Sciatic nerve (tissue), 2 donors: ENCODE data around the gene FAM163A. TPM values are rescaled to one million over a fixed set of nuclear protein-coding genes. Genes with fewer than 3 reads are reported as not detected.
A peak's percentile ranks its signal among the peaks of the same experiment; 100 is the strongest.
"Not testable (repeated sequence)": the region's sequence is repeated elsewhere in the genome, so short reads cannot be mapped to it uniquely, and the experiment has no call there.

Source experiments
- ATAC-seq: fragments of 200-7000 bp; cut with Tn5 transposase; one replicate; pipeline ENCODE4 v1.9.1; 2020; ENCODE audit warnings: mild to moderate bottlenecking, moderate library complexity
- DNase-seq: peaks from one replicate; pipeline ENCODE4 v3.0.0-alpha.2; 2020; ENCODE audit warnings: low spot score
- intact Hi-C: fragments of 100-400 bp; cut with DNase I; formaldehyde crosslinking; loops from one replicate; pipeline ENCODE4 v1.14.2; 2022
- total RNA-seq: library from RNA; stranded (reverse); fragmentation: NEBNext Ultra II Directional; extraction: Animal tissue kit (Norgen Biotek cat#: 25700); gene quantifications from one replicate; pipeline ENCODE4 v1.2.1, GENCODE V29; 2021
- donor health status: DM: no; HTN: no; CAD: no.
- donor health status: DM: no; HTN: no; CAD: no.

Gene FAM163A
- total RNA-seq, 1 donor from 2014 or later: not detected

DNA sequence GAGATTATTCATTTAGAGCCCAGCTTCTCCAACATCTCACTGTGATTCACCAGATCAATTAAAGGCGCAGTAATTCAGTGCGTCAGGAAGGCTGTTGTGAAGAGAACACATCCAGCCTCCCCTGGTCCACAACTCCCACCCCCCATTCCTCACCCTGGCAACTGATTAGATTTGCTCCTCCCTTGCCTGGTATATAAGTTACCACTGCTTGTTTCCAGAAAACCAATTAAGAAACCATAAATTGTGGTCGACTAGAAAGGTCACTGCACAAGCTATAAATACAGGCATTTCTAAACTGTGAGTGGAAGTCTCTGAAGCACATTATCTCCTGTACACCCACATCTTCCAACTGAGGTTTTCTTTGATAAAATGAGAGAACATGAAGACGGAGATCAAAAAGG lies 41.9 kb downstream of the FAM163A start:
- DNase-seq: no peak
- ATAC-seq: no peak
- intact Hi-C loops: no loop called here

GRCh38 chr1:179785728-179786127 lies 42.6 kb downstream of the FAM163A start:
- ATAC-seq: no peak
- intact Hi-C loops: no loop called here
- DNase-seq: no peak

GRCh38 chr1:179786815-179787685 lies 44.0 kb downstream of the FAM163A start:
- intact Hi-C loops: no loop called here
- no peak for DNase-seq
- ATAC-seq: no peak

GRCh38 chr1:179788259-179788658 lies 45.2 kb downstream of the FAM163A start:
- DNase-seq (no peak), ATAC-seq (no peak)
- intact Hi-C loops: no loop called here

DNA sequence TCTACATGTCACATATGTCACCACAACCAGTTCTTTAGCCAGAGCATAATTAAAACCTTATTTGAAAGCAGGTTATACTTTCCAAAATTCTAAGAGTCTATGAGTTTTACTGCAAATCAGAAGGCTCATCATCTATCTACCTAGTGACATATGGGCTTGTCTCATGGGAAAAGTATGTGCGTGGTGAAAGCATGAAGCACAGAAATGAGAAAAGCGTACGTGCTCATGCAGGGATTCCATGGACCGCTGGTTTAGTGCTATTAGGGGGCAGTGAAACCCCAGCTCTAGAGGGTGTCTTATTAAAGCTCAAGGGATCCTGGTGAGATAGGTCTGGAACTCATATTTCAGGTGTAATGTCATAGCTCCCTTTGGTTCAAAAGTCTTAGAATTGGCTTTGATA lies 50.2 kb downstream of the FAM163A start:
- intact Hi-C loops: no loop called here
- ATAC-seq: no peak
- DNase-seq: no peak

GRCh38 chr1:179794146-179794545 lies 51.1 kb downstream of the FAM163A start:
- ATAC-seq: no peak
- DNase-seq: no peak
- intact Hi-C loops: no loop called here

DNA sequence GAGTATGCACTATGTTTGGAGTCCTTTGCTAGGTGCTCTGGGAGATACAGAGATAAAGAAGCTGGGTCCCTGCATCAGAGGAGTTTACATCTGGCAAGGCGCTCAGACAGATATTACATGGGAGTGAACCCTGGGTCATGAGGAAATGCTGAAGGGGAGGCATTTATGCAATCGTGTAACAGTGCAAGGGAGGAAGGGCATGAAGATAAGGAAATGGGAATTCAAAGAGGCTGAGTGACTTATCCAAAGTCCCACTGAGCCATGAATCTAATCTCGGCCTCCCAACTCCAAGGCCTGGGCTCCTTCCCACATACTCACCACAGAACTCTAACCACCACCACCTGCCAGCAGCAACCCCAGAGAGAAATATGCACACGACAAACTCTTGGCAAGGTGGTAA lies 51.6 kb downstream of the FAM163A start:
- intact Hi-C loops: no loop called here
- DNase-seq (no peak), ATAC-seq (no peak)

- DNase-seq (peak; percentile 15), ATAC-seq (no peak)
- intact Hi-C loops: no loop called here
Observed at GRCh38 chr1:179798213-179798863, 55.2 kb downstream of the FAM163A start.

DNA sequence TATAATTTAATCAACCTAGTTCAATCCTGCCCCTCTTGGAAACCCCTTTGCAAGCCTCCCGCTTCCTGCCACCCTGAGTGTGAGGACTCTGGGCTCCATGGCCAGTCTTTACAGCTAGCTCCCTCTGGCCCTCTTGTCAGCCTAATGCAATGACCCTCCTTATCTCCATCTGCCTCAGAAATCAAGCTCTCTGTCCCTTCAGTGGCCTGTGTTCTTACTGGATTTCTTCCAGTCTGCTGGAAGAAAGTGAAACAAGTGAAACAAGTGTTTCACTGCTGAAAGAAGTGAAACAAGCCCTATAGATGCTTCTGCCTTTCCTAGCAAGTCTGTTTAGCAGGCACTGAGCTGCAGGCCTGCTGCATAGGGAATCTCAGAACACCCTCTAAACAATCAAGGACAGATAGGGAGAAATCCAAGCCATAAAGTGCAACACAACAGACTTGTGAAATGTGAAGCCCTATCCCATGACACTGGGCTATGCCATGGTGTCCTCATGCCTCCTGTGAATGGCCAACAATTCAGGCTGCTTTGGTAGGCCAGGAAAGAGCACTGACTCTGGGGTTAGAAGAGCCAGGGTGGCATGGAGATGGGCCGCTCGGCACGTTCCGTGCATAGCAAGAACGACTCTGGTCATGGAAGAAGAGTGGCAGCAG lies 55.9 kb downstream of the FAM163A start:
- intact Hi-C loops: no loop called here
- DNase-seq (peak; percentile 22), ATAC-seq (no peak)

GRCh38 chr1:179800481-179800880 lies 57.4 kb downstream of the FAM163A start:
- intact Hi-C loops: no loop called here
- DNase-seq (peak; percentile 33), ATAC-seq (no peak)

DNA sequence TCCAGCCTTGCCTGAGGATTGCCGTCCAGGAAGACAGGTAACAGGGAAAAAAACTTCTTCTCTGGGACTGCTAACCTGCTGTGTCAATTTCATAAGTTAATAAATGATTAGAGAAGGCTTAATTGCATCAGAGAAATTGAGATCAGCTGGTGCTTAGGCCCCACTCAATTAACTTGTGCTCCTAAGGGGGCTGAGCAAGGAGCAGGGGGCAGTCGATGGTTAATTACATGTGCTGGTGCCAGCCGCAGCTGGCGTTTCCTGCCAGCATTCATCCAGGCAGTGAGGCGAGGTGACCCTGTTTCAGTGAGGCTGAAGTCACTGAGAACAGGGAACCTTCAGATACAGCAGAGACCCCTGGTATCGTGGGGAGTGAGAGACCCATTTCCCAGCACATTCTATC lies 60.0 kb downstream of the FAM163A start:
- ATAC-seq: no peak
- intact Hi-C loops: no loop called here
- peak; percentile 7 for DNase-seq

DNA sequence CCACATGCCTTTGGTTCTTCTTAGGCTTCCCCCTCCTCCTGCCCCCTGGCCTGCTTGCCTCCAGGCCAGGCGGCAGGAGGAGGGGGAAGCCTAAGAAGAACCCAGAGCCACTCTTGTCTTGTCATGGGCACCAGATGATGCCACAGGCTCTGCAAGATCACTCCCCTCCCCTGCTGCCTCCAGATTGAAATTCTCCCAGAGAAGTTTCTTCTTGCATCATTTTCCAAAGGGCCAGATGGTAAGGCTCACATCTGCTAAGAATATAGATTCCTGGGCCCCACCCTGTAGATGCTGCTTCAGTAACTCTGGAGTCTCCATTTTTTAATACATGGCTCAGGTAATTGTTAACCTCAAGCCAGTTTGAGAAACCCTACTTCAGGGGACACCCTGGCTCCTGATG lies 60.8 kb downstream of the FAM163A start:
- DNase-seq (no peak), ATAC-seq (no peak)
- intact Hi-C loops: no loop called here

DNA sequence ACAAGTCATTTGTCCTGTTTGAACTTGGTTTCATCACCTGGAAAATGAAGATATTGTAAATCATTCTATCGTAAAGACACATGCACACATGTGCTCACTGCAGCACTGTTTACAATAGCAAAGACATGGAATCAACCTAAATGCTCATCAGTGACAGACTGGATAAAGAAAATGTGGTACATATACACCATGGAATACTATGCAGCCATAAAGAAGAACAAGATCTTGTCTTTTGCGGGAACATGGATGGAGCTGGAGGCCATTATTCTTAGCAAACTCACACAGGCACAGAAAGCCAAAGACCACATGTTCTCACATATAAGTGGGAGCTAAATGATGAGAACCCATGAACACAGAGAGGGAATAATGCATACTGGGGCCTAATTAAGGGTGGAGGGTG lies 61.3 kb downstream of the FAM163A start:
- ATAC-seq, DNase-seq, intact Hi-C loops: not testable (repeated sequence)

DNA sequence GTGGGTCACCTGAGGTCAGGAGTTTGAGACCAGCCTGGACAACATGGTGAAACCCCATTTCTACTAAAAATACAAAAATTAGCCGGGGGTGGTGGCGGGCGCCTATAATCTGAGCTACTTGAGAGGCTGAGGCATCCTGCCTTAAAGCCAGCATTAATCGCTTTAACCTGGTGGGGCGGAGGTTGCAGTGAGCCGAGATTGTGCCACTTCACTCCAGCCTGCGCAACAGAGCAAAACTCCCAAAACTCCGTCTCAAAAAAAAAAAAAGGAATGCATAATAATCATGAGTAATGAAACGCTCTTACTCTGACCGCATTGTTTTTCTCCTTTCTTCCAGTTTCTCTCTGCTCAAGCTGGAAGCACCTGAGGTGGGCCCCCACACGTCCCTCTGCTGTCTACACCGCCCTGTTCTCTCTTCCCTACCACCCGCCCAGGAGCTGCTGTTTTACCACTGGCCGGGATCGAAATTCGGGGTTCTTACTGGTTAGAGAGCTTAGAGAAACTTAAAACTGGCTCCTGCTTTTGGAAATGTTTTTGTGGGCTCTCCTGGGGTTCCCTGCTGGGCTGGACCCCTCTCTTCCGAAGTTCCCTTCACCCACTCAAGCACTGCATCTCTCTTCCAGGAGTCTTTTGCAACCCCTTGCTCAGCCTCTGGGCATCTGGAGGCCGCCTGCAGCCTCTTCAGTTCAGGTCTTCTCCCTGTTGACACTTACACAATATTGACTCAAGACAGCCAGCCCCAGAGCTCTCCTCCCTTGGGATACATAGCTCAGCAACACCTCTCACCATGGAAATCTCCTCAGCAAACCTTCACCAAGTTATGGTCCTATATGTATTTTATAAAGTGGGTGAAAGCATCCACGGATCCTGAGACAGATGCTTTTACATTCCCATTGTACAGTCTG lies 62.5 kb downstream of the FAM163A start:
- DNase-seq (no peak), ATAC-seq (no peak)
- intact Hi-C loops: no loop called here

DNA sequence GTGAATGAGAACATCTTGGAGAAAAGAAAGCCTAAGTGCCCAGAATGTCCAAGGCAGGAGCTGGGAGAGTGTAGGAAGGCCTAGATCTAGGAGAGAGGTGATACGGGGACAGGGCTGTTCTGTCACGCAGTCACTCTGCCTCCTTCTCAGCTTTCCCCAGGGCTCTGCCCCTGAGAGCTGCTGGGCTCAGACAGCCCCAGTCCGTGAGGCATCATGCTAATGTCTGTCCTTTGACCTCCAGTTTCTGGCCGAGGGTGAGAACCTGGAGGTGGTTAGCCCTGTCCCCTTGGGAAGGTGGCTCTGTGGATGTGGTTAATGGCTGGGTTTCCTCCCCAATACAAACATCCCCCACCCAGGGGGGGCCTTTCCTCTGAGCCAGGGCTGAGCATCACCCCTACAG lies 63.2 kb downstream of the FAM163A start:
- ATAC-seq (no peak), DNase-seq (no peak)
- intact Hi-C loops: no loop called here

- ATAC-seq (no peak), DNase-seq (no peak)
- intact Hi-C loops: no loop called here
Observed at GRCh38 chr1:179807291-179807690, 64.2 kb downstream of the FAM163A start.

- ATAC-seq: no peak
- DNase-seq: no peak
- intact Hi-C loops: no loop called here
Observed at GRCh38 chr1:179807691-179808485, 64.8 kb downstream of the FAM163A start.

- no peak for ATAC-seq
- DNase-seq: no peak
- intact Hi-C loops: no loop called here
Observed at GRCh38 chr1:179808503-179808902, 65.4 kb downstream of the FAM163A start.
